Subcutaneous adipose tissue (tissue), 4 donors: ENCODE measurements around the gene CHRNA10. TPM values are rescaled to one million over a fixed set of nuclear protein-coding genes. Genes with fewer than 3 reads are reported as not detected.

ENCODE experiments used
- total RNA-seq, 4 donors: library from RNA; depleted of rRNA; stranded (reverse); fragments of >200 nt; gene quantifications; one replicate each; pipeline ENCODE4 v1.1.0, GENCODE V29; 2016
- TF ChIP-seq, protein P1 (sequence below): fragments of 450-650 bp; IDR thresholded peaks from one replicate; pipeline ENCODE4 v1.5.1; 2016; ENCODE audit warnings: low read depth, mild to moderate bottlenecking, control low read depth, antibody characterized with exemption, moderate library complexity

CHRNA10 gene
- total RNA-seq, 4 donors from 2014 or later = 0.49 to 0.68 (median 0.61) TPM

DNA sequence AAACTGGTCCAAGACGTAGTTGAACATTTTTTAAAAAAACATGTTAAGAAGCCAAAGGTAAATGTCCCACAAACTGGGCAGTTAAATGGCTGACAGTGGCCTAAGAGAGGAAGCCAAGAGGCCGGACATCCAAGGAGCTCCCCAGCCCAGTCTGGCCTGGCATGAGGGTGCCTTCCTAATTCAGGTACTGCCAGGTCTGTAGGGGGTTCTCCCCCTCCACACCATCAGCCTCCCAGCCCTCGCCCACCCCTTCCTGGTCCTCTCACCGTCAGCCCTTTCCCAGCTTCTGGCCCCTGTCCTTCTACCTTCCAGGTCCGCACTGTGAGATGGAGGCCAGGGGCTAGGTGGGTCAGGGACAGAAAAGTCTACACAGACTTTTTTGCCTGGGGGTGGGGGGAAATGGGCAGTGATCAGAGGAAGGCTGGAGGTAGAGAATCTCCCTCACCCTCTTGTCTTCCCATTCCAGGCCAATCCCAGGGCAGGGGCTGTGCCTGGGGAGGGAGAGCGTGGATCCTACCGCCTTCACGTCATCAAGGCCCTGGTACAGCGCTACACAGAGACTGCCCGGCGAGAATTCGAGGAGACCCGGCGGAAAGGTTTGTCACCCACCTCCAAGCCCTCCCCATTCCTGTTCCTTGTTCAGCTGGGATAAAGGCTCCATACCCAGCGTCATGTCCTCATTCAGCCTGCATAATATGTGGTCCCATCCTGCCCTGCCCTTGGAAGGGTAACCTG lies 35.4 kb downstream of the CHRNA10 start:
- TF ChIP-seq, protein P1, sequence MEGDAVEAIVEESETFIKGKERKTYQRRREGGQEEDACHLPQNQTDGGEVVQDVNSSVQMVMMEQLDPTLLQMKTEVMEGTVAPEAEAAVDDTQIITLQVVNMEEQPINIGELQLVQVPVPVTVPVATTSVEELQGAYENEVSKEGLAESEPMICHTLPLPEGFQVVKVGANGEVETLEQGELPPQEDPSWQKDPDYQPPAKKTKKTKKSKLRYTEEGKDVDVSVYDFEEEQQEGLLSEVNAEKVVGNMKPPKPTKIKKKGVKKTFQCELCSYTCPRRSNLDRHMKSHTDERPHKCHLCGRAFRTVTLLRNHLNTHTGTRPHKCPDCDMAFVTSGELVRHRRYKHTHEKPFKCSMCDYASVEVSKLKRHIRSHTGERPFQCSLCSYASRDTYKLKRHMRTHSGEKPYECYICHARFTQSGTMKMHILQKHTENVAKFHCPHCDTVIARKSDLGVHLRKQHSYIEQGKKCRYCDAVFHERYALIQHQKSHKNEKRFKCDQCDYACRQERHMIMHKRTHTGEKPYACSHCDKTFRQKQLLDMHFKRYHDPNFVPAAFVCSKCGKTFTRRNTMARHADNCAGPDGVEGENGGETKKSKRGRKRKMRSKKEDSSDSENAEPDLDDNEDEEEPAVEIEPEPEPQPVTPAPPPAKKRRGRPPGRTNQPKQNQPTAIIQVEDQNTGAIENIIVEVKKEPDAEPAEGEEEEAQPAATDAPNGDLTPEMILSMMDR = no peak

DNA sequence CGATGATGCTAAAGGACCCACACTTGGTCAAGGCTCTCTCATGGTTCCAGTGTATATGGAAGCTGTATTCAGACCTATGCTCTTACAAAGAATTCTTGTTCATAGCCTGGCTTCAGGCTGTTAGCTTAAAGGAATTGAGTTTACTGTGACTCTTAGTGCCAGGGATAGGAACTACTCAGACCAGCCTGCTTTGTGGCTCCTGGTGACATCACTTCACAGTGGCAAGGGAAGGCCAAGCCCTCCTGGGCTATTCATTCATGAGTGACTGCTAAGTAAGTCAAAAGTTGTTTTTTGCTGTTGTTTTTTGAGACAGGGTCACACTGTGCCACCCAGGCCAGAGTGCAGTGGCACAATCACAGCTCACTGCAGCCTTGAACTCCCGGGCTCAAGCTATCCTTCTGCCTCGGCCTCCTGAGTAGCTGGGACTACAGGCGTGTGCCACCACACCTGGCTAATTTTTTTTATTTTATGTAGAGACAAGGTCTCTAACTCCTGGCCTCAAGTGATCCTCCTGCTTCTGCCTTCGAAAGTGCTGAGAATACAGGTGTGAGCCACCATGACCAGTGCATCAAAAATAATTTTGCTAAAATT lies 39.0 kb downstream of the CHRNA10 start:
- TF ChIP-seq, protein P1 = no peak

DNA sequence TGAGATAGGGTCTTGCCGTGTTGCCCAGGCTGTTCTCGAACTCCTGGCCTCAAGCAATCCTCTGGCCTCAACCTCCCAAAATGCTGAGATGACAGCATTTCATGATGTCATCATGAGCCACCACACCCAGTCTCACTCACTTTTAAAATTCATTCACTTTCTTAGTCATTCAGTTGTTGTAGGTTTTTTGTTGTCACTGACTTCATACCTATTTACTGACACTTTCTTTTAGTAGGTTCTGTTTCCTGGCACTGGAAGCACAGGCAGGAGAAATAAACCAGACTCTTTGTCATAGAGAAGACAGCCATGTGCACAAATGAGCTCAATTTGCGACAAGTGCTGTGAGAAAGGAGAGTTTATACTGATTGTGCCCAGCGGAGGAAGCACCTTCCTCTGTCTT lies 39.9 kb downstream of the CHRNA10 start:
- TF ChIP-seq, protein P1 = no peak

DNA sequence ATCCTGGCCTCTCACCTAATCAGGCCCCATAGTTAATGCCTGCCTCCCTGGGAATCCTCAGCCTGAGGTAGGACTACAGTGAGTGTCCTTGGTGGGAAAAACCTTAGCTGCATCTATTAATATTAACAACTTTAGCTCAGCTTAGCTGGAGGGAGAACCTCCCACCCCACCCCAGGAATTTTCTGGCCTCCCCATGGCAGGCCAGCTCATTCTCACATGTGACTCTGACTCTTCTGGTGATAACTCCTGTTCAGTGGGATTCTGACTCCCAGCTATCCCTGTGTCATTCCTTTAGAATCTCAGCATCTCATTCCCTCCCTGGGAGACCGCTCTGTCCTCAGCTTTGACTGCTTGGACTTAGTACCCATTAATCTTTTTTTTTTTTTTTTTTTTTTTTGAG lies 43.9 kb downstream of the CHRNA10 start:
- TF ChIP-seq, protein P1 = no peak

DNA sequence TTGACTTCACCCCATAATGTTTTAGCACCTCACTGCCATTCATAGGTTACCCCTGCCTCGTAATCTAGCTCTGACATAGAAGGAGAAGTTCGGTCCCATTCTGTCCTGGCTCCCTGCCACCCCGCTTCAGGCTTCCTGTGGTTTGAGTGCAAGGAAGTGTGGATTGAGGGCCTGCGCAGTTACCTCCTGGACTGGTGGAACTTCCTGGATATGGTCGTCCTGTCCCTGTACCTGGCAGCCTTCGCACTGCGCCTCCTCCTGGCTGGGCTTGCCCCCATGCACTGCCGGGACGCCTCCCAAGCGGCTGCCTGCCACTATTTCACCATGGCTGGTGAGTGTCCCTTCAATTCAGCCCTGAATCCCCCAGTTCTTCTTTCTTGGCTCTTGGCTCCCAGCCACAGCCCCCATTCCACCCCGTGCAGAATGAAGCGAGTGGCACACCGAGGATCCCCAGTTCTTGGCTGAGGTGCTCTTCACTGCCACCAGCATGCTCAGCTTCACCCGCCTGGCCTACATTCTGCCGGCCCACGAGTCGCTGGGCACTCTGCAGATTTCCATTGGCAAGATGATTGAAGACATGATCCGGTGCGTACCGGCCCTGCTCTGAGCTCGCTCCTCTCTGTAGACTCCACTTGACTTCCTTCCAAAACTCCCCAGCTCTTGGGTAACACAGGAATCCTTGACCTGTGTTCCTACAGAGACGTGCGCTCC lies 44.8 kb downstream of the CHRNA10 start:
- TF ChIP-seq, protein P1 = no peak

GRCh38 chr11:3623767-3624458 lies 47.3 kb downstream of the CHRNA10 start:
- TF ChIP-seq, protein P1 = no peak

GRCh38 chr11:3623121-3623520 lies 48.1 kb downstream of the CHRNA10 start:
- TF ChIP-seq, protein P1 = no peak
